SK-N-SH treated with all-trans-retinoic acid at 6 μM for 48 hours (cell line): ENCODE measurements around the gene AIP.

ENCODE experiments used
- GLIS3 ChIP-seq: fragments of 250-450 bp; sonication (Bioruptor Pico); IDR thresholded peaks from 2 replicates; pipeline ENCODE4 v1.5.0; 2020; ENCODE audit warnings: mild to moderate bottlenecking, moderate library complexity
- SNAI2 ChIP-seq: fragments of 250-450 bp; sonication (Bioruptor Pico); IDR thresholded peaks from 2 replicates; pipeline ENCODE4 v1.5.0; 2020; ENCODE audit warnings: mild to moderate bottlenecking, moderate library complexity
- TF ChIP-seq, protein P1 (sequence below): fragments of 250-450 bp; sonication (Bioruptor Pico); IDR thresholded peaks from 2 replicates; pipeline ENCODE4 v1.5.1; 2020; ENCODE audit warnings: low read depth, mild to moderate bottlenecking, moderate library complexity

DNA sequence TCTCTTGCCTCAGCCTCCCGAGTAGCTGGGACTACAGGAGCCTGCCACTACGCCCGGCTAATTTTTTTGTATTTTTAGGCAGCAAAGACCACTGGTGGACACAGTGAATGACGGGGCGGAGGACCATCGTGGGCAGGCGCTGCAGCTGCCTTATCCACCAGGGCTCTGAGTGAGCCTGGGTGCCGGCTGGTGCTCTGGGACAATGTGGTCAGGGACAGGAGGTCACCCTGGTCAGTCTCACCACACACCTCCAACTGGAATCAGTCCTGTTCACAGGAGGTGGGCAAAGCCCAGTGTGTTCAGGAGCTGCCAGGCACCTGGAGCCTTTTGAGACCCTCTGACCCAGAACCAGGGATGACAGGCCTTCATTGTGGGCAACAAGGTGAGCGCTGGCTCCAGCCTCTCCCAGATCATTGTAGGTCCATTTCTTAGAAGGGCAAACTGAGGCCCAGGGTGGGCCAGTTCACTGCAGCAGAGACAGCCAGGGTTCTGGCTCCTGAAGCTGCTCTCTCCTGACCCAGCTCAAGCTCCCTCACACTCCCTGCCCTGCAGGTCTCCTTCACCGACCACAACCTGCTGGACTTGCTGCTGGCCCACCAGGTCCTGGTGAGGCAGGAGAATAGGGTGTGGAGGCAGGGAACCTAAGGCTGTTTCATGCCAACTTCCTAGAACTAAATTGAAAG lies 56.1 kb downstream of the AIP start:
- TF ChIP-seq, protein P1, sequence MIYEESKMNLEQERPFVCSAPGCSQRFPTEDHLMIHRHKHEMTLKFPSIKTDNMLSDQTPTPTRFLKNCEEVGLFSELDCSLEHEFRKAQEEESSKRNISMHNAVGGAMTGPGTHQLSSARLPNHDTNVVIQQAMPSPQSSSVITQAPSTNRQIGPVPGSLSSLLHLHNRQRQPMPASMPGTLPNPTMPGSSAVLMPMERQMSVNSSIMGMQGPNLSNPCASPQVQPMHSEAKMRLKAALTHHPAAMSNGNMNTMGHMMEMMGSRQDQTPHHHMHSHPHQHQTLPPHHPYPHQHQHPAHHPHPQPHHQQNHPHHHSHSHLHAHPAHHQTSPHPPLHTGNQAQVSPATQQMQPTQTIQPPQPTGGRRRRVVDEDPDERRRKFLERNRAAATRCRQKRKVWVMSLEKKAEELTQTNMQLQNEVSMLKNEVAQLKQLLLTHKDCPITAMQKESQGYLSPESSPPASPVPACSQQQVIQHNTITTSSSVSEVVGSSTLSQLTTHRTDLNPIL = no peak
- TF ChIP-seq GLIS3 = no peak
- no peak for TF ChIP-seq SNAI2 (CRISPR knock-in tag)
